Upper lobe of left lung (tissue), 4 donors: ENCODE measurements around the gene LANCL1.

Experiments used
- POLR2A ChIP-seq, 4 donors: fragments of 450-650 bp; IDR thresholded peaks; one replicate each; pipeline ENCODE4 v1.5.1; 2016 to 2017; ENCODE audit warnings: antibody characterized with exemption in 4 of 4, mild to moderate bottlenecking in 2 of 4
- TF ChIP-seq, protein P1 (sequence below), 6 experiments: fragments of 450-650 bp in 4 of 6; fragments of 200-600 bp in 2 of 6; sonication (generic) in 2 of 6; IDR thresholded peaks; one replicate each; pipeline ENCODE4 v1.5.1; 2016 to 2019; ENCODE audit warnings: antibody characterized with exemption in 6 of 6

- TF ChIP-seq, protein P1, sequence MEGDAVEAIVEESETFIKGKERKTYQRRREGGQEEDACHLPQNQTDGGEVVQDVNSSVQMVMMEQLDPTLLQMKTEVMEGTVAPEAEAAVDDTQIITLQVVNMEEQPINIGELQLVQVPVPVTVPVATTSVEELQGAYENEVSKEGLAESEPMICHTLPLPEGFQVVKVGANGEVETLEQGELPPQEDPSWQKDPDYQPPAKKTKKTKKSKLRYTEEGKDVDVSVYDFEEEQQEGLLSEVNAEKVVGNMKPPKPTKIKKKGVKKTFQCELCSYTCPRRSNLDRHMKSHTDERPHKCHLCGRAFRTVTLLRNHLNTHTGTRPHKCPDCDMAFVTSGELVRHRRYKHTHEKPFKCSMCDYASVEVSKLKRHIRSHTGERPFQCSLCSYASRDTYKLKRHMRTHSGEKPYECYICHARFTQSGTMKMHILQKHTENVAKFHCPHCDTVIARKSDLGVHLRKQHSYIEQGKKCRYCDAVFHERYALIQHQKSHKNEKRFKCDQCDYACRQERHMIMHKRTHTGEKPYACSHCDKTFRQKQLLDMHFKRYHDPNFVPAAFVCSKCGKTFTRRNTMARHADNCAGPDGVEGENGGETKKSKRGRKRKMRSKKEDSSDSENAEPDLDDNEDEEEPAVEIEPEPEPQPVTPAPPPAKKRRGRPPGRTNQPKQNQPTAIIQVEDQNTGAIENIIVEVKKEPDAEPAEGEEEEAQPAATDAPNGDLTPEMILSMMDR (IDR thresholded peaks at IDR 0.05) = no peak
- no peak for TF ChIP-seq POLR2A (IDR thresholded peaks at IDR 0.05)
Measured at GRCh38 chr2:210387074-210387473, 89.5 kb downstream of the LANCL1 start.
